HG02571 (cell line): ENCODE measurements around the gene SLC35E3.
"Not testable (repeated sequence)": the region's sequence is repeated elsewhere in the genome, so short reads cannot be mapped to it uniquely, and the experiment has no call there.

ENCODE experiments used
- ATAC-seq: cut with Tn5 transposase; IDR thresholded peaks from one replicate; pipeline ENCODE4 v1.9.1; 2021; ENCODE audit warnings: mild to moderate bottlenecking, moderate library complexity; ENCODE audit not compliant: unreplicated experiment

Gene SLC35E3

DNA sequence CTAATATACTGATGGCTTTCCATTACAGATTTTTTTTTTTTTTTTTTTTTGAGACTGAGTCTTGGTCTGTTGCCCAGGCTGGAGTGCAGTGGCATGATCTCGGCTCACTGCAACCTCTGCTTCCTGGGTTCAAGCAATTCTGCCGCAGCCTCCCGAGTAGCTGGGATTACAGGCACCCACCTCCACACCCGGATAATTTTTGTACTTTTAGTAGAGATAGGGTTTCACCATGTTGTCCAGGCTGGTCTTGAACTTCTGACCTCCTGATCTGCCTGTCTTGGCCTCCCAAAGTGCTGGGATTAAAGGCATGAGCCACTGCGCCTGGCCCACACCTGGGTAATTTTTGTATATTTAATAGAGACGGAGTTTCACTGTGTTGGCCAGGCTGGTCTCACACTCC, 65.6 kb downstream of the SLC35E3 start:
- not testable (repeated sequence) for ATAC-seq

DNA sequence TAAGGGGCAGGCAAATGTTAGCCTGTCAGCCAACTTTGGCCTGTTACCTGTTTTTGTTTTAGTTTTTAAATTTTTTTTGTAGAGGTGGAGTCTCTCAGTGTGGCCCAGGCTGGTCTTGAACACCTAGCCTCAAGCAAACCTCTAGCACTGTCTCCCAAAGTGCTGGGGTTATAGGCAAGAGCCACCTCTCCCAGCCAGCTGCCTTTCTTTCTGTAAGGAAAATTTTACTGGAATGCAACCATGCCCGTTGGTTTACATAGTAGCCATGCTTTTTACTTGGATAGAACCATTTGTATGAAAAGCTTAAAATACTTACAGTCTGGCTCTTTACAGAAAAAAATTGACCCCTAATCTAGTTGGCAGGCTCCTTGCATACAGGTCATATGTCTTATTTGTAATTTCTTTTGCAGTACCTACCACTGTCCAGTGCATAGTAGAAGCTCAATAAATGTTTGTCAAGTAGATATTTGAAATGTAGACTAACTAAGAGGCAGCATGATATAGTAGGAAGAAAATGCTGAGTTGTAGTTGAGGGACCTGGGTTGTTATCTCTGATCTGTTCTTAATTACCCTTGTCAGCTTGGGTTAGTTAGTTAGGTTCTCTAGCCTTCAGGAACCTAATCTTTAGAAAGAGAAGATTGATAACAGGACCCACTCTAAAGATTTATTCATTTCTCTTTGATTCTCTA, 66.7 kb downstream of the SLC35E3 start:
- no peak for ATAC-seq

DNA sequence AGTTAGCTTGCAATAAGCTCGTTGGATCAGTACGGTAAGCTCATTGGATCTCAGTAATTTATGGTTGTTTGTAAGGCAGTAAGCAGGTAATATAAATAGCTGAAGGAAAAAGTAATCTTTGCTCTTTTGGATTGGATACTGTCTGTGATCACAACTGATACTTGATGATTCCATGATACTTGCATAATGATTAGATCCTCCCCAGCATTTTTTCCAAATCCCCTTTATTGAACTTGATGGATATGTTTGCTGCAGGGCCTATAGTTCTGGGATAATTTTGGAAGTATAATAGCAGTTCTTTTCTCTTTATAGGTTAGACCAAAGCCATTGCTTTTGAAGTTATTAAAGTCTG, 67.2 kb downstream of the SLC35E3 start:
- ATAC-seq, result no peak

DNA sequence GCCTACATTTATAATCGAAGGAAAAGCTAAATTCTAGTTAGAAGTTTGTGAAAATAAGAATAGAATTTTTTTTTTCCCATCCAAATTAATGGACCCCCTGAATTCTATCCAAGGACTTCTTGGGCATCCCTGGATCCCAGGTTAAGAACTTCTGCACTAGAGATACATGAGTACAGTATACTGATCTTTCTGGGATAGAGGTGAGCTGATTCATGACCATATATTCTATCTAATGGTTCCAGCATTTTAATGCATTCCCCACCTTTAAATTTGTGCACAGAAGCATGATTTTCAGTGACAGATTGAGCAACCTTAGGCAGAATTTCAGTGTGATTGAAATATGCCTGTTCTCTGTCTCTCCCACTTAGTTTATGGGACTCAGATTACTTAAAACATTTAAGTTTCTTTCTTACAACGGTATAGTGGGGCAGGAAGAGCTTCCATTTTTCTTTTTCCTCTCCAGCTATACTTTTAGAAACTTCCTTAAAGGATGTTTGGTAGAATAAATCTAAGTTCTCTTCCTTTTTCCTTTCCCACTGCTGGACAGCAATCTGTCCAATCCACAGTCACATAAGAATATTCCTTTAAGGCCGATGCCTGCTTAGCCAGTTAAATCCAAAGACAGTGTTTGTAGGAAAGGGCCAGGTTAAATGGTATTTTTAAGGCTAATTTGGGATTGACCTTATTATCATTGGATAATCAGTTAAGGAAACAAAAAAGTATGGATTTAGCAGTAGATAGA, 68.7 kb downstream of the SLC35E3 start:
- no peak for ATAC-seq

DNA sequence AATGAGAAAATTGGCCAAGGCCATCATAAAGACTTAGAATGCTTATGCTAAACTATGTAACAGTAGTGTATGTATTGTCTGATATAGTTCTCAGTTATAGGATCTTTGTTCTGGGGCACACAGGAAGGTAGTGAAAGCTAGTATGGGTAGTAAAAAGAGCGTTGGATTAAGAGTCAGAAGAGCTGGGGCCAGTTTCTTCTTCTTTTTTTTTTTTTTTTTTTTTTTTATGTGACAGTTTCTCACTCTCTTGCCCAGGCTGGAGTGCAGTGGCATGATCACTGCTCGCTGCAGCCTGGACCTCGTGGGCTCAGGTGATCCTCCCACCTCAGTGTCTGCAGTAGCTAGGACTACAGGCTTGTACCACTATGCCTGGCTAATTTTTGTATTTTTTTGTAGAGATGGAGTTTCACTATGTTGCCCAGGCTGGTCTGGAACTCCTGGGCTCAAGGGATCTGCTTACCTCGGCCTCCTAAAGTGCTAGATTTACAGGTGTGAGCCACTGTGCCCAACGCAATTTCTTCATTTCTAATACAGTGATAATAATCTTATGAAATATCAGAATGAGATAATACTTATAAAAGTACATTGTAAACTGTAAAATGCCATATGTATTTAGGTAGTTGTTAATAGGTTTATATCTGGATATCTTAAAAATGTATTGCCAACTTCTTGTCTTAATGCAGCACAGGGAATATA, 69.4 kb downstream of the SLC35E3 start:
- ATAC-seq, result no peak

DNA sequence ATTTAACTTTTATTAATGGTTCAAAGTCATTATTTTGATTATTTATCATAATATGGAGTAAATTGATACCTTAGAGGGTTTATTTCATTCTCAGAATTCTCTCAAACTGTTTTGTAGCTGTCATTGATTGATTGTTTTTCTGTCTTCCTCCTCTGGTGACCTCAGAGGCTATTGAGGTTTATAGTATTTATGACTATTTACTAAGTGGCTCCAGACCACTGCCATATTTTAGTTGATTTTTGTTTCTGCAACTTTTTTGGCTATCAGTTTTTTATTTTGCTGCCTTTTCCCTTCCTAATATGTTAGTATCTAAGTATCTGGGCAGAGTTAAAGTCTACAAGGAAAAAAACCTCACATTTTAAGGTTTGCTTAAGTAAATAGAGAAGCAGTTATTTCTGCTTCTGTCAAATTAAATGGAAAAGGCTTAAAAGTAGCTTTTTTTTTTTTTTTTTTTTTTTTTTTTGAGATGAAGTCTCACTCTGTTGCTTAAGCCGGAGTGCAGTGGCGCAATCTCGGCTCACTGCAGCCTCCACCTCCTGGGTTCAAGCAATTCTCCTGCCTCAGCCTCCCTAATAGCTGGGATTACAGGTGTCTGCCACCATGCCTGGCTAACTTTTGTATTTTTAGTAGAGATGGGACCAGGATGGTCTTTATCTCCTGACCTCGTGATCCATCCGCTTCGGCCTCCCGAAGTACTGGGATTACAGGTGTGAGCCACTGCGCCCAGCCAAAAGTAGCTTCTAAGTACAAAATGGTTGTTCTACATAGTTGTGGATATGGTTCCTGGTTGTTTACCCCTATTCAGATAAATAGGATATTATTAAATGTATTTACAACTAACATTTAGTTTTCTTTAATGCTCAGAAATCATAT, 70.2 kb downstream of the SLC35E3 start:
- ATAC-seq, result no peak

DNA sequence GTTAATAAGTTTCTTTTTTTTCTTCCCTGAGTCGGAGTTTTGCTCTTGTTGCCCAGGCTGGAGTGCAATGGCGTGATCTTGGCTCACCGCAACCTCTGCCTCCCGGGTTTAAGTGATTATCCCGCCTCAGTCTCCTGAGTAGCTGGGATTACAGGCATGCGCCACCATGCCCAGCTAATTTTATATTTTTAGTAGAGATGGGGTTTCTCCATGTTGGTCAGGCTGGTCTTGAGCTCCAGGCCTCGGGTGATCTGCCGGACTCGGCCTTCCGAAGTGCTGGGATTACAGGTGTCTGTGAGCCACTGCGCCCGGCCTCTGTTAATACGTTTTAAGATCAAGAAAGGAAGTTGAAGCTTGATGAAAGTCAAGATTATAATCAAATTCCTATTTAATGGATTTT, 73.5 kb downstream of the SLC35E3 start:
- ATAC-seq, result not testable (repeated sequence)

DNA sequence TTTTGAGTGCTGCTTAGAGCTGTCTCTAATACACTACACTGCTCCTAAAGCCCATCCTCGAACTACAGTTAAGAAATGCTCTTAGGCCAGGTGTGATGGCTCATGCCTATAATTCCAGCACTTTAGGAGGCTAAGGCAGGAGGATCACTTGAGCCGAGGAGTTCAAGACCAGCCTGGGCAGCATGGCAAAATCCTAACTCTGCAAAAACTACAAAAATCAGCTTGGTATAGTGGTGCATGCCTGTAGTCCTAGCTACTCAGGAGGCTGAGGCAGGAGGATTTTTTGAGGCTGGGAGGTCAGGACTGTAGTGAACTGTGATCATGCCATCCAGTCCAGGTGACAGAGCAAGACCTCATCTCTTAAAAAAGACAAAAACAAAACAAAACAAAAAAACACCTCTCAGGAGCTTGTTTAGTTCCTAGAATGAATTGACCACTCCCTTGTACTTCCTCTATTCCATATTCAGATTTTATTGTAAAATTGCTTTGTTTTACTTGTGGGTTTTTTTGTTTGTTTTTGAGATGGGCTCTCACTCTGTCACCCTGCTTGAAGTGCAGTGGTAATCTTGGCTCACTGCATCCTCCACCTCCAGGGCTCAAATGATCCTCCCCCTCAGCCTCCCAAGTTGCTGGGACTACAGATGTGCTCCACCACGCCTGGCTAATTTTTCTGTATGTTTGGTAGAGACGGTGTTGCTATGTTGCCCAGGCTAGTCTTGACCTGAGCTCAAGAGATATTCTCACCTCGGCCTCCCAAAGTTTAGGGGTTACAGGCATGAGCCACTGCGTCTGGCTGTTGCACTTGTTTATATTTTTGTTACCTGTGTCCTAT, 75.6 kb downstream of the SLC35E3 start:
- no peak for ATAC-seq

DNA sequence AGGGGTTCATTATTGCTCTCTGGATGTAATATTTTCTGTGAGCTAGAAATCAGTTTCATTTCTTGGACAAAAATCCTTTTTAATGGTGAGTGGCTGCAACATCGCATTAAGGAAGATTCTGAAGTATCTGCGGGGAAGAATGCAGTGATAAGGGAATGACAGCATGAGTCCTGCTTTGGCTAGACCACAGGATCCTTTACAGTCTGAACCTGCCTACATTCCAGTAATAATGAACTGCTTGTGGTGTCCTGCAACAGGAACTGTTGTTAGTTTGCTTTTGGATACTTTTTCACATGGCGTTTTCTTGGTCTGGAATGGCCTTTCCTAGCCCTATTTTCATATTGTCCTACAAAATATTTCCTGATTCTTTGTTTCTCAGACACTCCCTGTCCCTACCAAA, 77.7 kb downstream of the SLC35E3 start:
- no peak for ATAC-seq

DNA sequence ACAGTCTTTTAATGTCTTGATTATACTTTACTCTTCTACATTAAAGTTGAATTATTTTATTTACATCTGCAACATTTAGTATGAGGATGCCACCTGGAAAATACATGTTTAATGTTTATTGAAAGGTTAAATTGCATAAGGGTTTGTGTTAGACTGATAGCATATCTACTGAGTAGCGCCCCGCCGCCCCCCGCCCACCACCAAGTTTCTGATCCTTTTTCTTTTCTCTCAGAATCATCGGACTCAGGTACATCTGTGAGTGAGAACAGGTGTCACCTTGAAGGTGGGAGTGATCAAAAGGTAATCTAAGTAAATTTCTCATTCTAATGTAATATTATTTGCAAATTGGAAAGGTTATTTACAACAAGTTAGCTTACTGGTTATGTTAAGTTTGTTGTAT, 78.2 kb downstream of the SLC35E3 start:
- no peak for ATAC-seq

DNA sequence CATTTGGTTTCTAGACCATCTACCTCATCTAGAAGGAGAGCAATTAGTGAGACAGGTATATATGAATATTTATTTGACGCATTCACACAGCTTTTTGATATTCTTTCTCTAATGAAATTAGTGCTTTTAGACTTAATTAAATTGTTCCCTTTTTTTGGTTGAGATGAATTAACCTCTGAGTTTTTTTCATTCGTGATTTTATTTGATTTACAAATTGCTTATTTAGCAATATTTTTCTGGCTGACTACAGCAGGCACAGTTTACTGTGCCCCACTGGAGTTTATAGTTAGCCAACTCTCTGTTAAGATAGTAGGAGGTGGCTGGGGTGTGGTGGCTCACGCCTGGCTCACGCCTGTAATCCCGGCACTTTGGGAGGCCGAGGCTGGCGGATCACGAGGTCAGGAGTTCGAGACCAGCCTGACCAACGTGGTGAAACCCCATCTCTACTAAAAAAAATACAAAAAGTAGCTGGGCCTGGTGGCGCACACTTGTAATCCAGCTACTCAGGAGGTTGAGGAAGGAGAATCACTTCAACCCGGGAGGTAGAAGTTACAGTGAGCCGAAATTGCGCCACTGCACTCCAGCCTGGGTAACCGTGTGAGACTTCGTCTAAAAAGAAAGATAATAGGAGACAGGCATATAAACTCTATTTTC, 78.7 kb downstream of the SLC35E3 start:
- ATAC-seq, result no peak

DNA sequence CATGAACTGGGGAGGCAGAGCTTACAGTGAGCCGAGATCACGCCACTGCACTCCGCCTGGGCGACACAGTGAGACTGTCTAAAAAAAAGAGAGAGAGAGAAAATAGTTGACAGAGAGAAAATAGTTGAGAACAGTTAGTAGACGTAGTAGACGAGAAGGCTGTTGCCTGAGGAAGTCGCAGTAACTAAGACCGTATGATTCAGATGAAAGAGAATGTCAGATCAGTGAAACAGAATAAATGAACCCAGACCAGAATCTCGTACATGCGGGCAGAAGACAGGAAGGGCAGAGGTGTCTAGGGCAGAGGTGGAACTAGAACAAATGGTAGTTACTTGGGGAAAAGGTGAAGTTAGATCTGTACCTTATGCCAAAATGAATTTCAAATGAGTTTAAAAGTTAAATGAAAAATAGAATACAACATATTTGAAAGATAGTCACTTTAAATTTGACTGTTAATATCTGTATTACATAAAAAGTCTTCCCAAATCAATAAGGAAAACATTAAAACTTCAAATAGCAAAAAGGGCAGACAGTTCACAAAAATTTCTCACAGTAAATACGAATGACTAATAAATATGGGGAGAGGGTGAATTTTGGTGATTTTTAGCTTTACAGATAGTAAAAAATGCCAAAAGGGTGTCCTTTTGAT, 79.7 kb downstream of the SLC35E3 start:
- no peak for ATAC-seq

DNA sequence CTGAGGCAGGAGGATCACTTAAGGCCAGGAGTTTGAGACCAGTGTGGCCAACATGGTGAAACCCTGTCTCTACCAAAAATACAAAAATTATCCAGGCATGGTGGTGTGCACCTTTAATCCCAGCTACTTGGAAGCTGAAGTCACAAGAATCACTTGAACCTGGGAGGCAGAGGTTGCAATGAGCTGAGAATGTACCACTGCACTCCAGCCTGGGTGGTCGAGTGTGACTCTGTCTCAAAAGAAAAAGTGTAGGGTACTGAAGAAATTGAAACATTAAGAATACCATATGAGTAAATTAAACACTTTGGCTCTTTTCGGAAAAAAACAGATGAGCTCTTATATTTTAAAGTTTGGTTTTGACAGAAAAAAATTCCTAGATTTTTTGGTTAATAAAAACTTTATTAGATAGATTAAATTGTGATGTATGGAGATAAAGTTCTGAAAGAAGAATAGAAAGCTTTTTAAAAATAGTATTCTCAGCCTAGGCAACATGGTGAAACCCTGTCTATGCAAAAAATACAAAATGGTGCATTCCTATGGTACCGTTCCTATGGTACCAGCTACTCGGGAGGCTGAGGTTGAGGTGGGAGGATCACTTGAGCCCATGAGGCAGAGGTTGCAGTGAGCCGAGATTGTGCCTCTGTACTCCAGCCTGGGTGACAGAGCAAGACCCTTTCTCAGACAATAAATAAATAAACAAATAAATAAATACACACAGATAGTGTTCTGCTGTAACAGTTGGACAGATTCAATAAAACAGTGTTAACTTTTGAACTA, 82.1 kb downstream of the SLC35E3 start:
- no peak for ATAC-seq

DNA sequence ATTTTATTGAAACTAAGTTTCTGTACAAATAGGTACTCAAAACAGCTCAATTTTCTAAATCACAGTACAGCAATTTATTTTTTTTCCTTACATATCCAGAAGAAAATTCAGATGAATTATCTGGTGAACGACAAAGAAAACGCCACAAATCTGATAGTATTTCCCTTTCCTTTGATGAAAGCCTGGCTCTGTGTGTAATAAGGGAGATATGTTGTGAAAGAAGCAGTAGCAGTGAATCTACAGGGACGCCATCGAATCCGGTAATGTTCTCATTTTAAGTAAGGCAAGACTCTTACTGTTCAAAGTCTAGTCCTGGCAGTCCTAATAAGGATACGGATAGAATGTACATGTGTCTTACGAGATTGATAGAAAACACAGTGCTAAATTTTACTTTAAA, 82.7 kb downstream of the SLC35E3 start:
- no peak for ATAC-seq
